Lower leg skin (tissue), 4 donors: Measurements from ENCODE around the gene SYT2. TPM values are rescaled to one million over a fixed set of nuclear protein-coding genes. Genes with fewer than 3 reads are reported as not detected.
"Not testable (repeated sequence)": the region's sequence is repeated elsewhere in the genome, so short reads cannot be mapped to it uniquely, and the experiment has no call there.

Source experiments
- DNase-seq, 2 donors: peaks; one replicate each; pipeline ENCODE4 v3.0.0-alpha.2; 2019; ENCODE audit warnings: low spot score in 2 of 2
- H3K4me3 ChIP-seq: fragments of 200-600 bp; sonication (generic); 2 replicates; pipeline ENCODE4 v1.5.1; 2017; ENCODE audit warnings: mild to moderate bottlenecking, low read depth; ENCODE audit not compliant: poor library complexity, severe bottlenecking
- POLR2A ChIP-seq, 2 donors: fragments of 450-650 bp; IDR thresholded peaks; one replicate each; pipeline ENCODE4 v1.6.1; 2016 to 2017; ENCODE audit warnings: antibody characterized with exemption in 2 of 2, mild to moderate bottlenecking in 1 of 2, moderate library complexity in 1 of 2
- WGBS, 2 donors: methylation state at CpG; one replicate each; pipeline ENCODE4 v1.1.5; 2018; 5-methylcytosine and 5-hydroxymethylcytosine counted together
- intact Hi-C: fragments of 100-400 bp; cut with DNase I; formaldehyde crosslinking; loops from one replicate; pipeline ENCODE4 v1.15.0; 2023; ENCODE audit warnings: low total_unique reads
- total RNA-seq, 4 donors: library from RNA; depleted of rRNA; stranded (reverse); fragments of >200 nt; gene quantifications; one replicate each; pipeline ENCODE4 v1.1.0, GENCODE V29; 2016
- TF ChIP-seq, protein P1 (sequence below), 3 donors: fragments of 450-650 bp; IDR thresholded peaks; one replicate each; pipeline ENCODE4 v1.5.1; 2016; ENCODE audit warnings: antibody characterized with exemption in 3 of 3, mild to moderate bottlenecking in 3 of 3, moderate library complexity in 2 of 3

The SYT2 gene
- total RNA-seq, 4 donors from 2014 or later: not detected

DNA sequence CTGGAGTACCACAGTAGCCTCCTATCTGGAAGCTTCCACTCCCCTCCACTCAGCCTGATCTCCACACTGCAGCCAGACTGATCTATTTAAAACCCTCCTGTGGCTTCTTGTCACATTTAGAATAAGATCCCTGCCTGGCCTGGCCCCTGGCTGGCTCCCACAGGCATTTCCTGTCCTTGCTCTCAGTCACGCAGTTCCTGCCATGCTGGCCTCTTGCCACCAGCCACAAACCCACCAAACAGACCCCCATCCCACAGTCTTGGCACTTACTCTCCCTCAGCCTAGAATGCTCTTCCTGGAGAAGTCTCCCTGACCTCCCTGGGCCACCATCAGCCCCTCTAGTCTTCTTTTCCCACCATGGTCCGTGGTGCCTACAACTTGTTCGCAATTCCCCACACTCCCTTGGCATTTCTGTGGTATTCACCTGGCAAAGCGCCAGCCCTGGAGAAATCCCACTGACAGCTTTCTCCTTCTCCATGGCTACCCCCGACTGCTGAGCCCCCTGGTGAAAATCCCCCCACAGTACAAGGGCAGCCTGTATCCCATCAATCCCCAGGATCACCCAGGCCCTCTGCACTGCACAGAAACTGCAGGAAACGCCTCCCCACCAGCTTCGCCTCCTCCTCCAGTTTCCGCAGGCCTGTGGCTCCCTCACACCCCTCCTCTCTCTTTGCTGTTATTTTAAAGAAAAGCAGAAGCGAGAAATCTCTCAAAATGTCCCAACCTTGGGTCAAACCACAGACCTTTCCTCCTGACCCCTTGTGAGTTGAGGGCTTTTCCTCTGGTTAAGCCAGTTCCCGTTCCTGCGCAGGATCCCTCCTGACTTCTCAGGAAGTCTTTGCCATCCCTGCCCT is 94.5 kb downstream of the SYT2 start:
- TF ChIP-seq, protein P1, sequence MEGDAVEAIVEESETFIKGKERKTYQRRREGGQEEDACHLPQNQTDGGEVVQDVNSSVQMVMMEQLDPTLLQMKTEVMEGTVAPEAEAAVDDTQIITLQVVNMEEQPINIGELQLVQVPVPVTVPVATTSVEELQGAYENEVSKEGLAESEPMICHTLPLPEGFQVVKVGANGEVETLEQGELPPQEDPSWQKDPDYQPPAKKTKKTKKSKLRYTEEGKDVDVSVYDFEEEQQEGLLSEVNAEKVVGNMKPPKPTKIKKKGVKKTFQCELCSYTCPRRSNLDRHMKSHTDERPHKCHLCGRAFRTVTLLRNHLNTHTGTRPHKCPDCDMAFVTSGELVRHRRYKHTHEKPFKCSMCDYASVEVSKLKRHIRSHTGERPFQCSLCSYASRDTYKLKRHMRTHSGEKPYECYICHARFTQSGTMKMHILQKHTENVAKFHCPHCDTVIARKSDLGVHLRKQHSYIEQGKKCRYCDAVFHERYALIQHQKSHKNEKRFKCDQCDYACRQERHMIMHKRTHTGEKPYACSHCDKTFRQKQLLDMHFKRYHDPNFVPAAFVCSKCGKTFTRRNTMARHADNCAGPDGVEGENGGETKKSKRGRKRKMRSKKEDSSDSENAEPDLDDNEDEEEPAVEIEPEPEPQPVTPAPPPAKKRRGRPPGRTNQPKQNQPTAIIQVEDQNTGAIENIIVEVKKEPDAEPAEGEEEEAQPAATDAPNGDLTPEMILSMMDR (IDR thresholded peaks at IDR 0.05): no peak
- no peak for TF ChIP-seq POLR2A (IDR thresholded peaks at IDR 0.05)
- no peak overlapping the region for H3K4me3 ChIP-seq
- DNase-seq: no peak
- 53 to 56% methylated on average over 11 of the region's 11 CpGs for WGBS, 2 donors
- intact Hi-C loops: no loop called here

DNA sequence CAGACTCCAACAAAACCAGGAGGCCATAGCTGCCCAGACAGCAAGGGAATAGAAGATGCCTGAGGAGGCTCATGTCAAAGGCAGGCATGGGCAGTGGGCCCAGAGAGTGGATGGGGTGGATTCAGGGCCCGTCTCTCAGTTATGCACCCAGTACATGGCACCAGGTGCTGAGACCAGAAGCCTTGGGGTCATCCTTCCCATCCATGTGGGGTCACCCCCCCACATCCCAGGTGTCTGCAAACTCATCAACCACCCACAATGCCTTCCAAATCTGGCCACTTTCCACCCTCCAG is 95.1 kb downstream of the SYT2 start:
- DNase-seq, H3K4me3 ChIP-seq, intact Hi-C loops: not testable (repeated sequence)
- 58 to 73% methylated on average over 1 of the region's 1 CpG for WGBS, 2 donors

DNA sequence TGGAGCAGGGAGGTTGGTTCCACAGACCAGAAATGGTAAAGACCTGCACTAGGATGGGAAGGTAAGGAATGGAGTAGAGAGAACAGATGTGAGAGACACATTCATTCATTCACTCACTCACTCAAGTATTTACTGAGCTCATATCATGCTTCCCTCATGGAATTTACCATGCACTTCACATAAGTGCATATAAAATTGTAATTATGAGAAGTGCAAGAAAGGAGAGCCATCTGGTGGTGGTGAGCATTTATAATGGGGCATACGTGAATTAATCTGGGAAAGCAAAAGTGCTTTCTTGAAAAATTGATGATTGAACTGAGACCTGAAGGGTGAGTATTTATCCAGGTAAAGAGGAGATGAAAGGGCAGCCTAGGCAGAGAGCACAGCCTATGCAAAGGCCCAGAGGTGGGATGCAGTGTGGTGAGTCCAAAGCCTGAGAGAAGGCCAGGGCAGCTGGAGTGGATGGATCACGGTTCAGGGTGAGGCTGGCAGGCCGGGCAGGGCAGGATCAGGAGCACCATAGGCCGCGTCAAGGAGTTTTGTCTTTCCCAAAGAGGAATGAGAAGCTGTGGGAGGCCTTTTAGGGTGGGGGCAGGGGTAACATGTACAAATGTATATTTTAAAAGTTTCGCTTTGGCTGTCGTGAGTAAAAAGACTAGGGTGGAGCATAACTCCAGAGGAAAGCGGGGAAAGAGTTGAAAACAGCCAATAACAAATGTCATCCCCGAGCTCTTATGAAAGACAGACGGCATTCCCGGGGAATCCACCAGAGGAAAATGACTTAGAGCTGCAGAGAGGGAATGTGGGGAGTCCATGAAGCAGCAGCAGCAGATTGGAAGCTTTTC is 95.7 kb downstream of the SYT2 start:
- H3K4me3 ChIP-seq, intact Hi-C loops, DNase-seq: not testable (repeated sequence)
- WGBS, 2 donors: 72 to 79% methylated on average over 11 of the region's 11 CpGs

DNA sequence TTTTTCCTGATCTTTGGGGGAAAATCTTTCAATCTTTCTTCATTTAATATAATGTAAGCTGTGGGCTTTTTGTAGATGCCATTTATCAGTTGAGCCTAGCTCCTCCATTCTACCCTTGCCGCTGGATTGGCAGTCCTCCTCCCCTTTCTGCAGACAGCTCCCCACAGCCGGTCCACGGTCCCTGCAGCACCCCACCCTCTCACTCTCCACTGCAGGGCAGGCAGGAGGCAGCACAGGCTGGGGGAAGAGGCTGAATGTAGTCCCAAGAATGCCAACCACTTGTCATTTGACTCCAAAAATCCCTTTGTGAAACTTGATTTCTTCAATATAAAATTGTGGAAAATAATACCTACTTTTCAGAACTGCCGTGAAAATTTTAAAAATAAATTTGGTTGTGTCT is 96.7 kb downstream of the SYT2 start:
- no peak overlapping the region for H3K4me3 ChIP-seq
- DNase-seq: no peak
- TF ChIP-seq POLR2A (IDR thresholded peaks at IDR 0.05): no peak
- TF ChIP-seq, protein P1 (IDR thresholded peaks at IDR 0.05): no peak
- 94 to 96% methylated on average over 4 of the region's 4 CpGs for WGBS, 2 donors
- intact Hi-C loops: no loop called here

DNA sequence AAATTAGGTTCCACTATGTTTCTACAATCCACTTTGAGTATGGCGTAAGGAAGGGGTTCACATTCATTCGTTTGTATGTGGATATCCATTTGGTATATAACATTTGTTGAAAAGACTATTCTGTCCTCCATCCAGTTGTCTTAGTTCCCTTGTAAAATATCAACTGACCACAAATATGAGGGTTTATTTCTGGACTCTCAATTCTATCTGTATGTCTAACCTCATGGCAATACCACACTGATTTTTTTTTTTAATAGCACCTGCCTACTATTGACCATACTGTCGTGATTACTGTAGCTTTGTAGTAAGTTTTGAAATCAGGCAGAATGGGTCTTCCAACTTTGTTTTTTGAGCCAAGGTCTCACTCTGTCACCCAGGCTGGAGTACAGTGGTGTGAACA is 98.2 kb downstream of the SYT2 start:
- 96% methylated on average over 3 of the region's 3 CpGs for WGBS, 2 donors
- intact Hi-C loops, DNase-seq, H3K4me3 ChIP-seq: not testable (repeated sequence)

DNA sequence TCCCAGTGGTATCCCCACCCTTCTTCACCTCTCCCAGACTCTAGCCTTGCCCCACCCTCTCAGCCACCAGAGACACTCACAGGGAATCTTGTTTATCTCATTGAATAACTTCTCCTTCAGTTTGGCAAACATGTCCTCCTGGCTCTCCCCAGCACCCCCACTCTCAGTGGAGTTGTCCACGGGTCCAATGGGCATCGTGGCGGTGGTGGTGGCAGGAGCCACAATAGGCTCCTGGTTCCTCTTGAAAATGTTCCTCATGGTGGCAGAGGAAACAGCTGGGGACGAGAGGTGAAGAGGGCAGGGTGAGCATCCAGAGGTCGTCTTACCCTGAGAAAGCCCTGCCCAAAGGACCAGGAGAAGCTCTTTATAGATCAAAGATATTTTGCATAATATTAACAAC is 104.7 kb downstream of the SYT2 start:
- no peak overlapping the region for H3K4me3 ChIP-seq
- TF ChIP-seq POLR2A (IDR thresholded peaks at IDR 0.05): no peak
- TF ChIP-seq, protein P1 (IDR thresholded peaks at IDR 0.05): no peak
- intact Hi-C loops: no loop called here
- DNase-seq: no peak
- WGBS, 2 donors: 84 to 88% methylated on average over 5 of the region's 5 CpGs

DNA sequence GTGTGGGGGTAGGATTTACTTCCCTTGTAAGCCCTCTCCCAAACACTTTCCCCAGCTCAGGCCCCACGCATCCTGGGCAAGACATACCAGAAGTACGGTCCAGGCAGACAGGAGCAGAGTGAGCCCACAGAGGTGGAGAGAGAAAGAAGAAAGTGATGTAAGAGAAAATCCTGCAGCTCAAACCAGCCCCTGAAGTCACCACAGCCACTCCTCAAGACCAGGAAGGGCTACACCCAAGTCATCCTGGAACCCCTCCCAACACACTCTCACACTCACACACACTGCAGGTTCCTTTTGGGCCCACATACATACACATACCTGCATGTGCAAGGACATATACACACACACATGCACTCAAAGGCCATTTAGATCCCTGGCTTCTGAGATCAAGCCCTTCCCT is 106.8 kb downstream of the SYT2 start:
- intact Hi-C loops: no loop called here

More for the DNA sequence above, 106.8 kb downstream of the SYT2 start:
- DNase-seq: no peak
- TF ChIP-seq POLR2A (IDR thresholded peaks at IDR 0.05): no peak
- TF ChIP-seq, protein P1 (IDR thresholded peaks at IDR 0.05): no peak
- WGBS, 2 donors: 85 to 94% methylated on average over 2 of the region's 2 CpGs
- H3K4me3 ChIP-seq: no peak overlapping the region
